ENCODE data around the gene RDH12.

DNA sequence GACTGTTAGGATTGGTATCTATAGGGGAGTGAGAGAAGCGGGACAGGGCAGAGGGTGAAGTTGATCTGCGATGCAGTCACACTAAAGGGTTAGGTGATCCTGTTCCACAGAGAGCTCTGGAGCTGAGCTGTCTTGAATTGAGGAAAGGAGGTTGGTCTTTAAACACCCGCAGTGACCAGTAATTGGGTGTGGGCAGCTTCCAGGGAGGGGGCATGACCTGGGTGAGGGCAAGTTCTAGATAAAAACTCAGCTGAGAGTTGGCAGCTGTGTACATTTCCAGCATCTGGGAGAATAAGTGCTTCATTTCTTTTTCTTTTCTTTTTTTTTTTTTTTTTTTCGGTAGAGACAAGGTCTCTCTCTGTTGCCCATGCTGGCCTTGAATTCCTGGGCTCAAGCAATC is 35.1 kb downstream of the RDH12 start:
- TF ChIP-seq, protein P1, sequence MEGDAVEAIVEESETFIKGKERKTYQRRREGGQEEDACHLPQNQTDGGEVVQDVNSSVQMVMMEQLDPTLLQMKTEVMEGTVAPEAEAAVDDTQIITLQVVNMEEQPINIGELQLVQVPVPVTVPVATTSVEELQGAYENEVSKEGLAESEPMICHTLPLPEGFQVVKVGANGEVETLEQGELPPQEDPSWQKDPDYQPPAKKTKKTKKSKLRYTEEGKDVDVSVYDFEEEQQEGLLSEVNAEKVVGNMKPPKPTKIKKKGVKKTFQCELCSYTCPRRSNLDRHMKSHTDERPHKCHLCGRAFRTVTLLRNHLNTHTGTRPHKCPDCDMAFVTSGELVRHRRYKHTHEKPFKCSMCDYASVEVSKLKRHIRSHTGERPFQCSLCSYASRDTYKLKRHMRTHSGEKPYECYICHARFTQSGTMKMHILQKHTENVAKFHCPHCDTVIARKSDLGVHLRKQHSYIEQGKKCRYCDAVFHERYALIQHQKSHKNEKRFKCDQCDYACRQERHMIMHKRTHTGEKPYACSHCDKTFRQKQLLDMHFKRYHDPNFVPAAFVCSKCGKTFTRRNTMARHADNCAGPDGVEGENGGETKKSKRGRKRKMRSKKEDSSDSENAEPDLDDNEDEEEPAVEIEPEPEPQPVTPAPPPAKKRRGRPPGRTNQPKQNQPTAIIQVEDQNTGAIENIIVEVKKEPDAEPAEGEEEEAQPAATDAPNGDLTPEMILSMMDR (IDR thresholded peaks at IDR 0.05) = no peak
- TF ChIP-seq POLR2A (IDR thresholded peaks at IDR 0.05) = no peak

Data from breast epithelium (tissue), 3 donors.